ENCODE measurements around the gene VPS26C. TPM values are rescaled to one million over a fixed set of nuclear protein-coding genes. Genes with fewer than 3 reads are reported as not detected.

Gene VPS26C
- total and polyA plus RNA-seq, 2 of the 13 experiments (the other 11 are each of a cell fraction or from before 2014, with no cell fraction given) = 30.3 to 39.7 TPM

GRCh38 chr21:37257511-37257966, 9.6 kb downstream of the VPS26C start (continued):
- TF ChIP-seq ZNF609 (CRISPR knock-in tag; IDR thresholded peaks at IDR 0.05; ENCODE audit: borderline replicate concordance) (peak; percentile 21; the same call in 1 of the 2 replicates), EED (CRISPR knock-in tag; IDR thresholded peaks at IDR 0.05) (no peak), ZMAT3 (CRISPR knock-in tag; conservative IDR thresholded peaks at IDR 0.05) (0 out of 2 replicates have a peak, but pooled peaks have one; percentile 8), PLSCR1 (CRISPR knock-in tag; IDR thresholded peaks at IDR 0.05; ENCODE audit: borderline replicate concordance) (0 out of 2 replicates have a peak, but pooled peaks have one; percentile 0), ZNF891 (CRISPR knock-in tag; IDR thresholded peaks at IDR 0.05) (peak; percentile 79; the same call in 1 of the 2 replicates), SAFB2 (CRISPR knock-in tag; IDR thresholded peaks at IDR 0.05; ENCODE audit: borderline replicate concordance, low read depth) (0 out of 2 replicates have a peak, but pooled peaks have one; percentile 13), YEATS4 (CRISPR knock-in tag; IDR thresholded peaks at IDR 0.05; ENCODE audit: borderline replicate concordance) (no peak), POGZ (CRISPR knock-in tag; IDR thresholded peaks at IDR 0.05) (0 out of 2 replicates have a peak, but pooled peaks have one; percentile 7), HDAC1 (CRISPR knock-in tag; IDR thresholded peaks at IDR 0.05) (peak; percentile 10; the same call in 1 of the 2 replicates), HOXA3 (CRISPR knock-in tag; IDR thresholded peaks at IDR 0.05) (no peak), SP4 (CRISPR knock-in tag; IDR thresholded peaks at IDR 0.05) (peak; percentile 11; the same call in 1 of the 2 replicates), FLYWCH1 (CRISPR knock-in tag; IDR thresholded peaks at IDR 0.05) (0 out of 2 replicates have a peak, but pooled peaks have one; percentile 41), ZNF543 (CRISPR knock-in tag; IDR thresholded peaks at IDR 0.05) (peak; percentile 95), MXI1 (IDR thresholded peaks at IDR 0.05; ENCODE audit: borderline replicate concordance, low read depth, low read length) (peak; percentile 6; the same call in 1 of the 3 replicates), KDM6A (CRISPR knock-in tag; IDR thresholded peaks at IDR 0.05; ENCODE audit: low read depth) (no peak), ZNF768 (CRISPR knock-in tag; IDR thresholded peaks at IDR 0.05) (peak; percentile 40; the same call in 1 of the 2 replicates)

All from HepG2 (cell line).